ENCODE measurements around the gene KAT14. TPM values are rescaled to one million over a fixed set of nuclear protein-coding genes. Genes with fewer than 3 reads are reported as not detected.

Gene KAT14
- total RNA-seq, 6 experiments from 2014 or later = 5.6 to 13.0 (median 7.9) TPM

DNA sequence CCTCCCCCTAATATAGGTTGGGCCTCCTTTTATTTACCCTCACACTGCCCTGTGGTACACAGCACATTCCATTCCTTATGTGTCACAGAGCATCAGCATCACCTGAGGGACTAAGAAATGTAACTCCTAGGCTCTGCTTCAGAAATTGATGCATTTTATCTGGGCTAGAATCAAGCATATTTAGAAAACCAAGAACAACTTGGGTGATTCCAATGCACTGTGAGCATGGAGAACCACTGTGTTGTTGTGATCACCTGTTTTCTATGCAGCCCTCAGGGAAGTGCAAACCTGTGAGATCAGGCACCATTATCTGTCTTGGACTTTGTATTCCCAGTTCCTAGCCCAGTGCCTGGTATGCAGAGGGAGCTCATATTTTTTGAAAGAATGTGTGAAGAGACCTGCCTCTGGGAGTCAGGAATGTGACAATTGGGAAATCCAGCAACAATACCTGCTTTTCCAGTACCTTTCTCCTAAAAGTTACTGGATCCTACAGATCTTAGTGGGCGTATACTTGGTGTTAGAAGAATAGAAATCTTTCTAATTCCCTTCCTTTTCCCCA is 7.0 kb downstream of the KAT14 start:
- WGBS (ENCODE audit: insufficient coverage, low coverage, low lambda C conversion rate, missing lambda C conversion rate) = 90% methylated on average over 1 of the region's 1 CpG
- peaks cover 0 to 10% (median 1%) of the 10 kb centered on the region in 4 donors for H3K4me1 ChIP-seq
- ATAC-seq (peak in 1 of 4 donors; percentile 57), DNase-seq (no peak)
- peaks cover 0 to 9% (median 0%) of the 10 kb centered on the region in 4 donors for H3K36me3 ChIP-seq
- intact Hi-C loops (cut with DNase I) = no loop called here
- no peaks in the 10 kb centered on the region for H3K9me3 ChIP-seq
- H3K27me3 ChIP-seq = no peaks in the 10 kb centered on the region
- H3K4me3 ChIP-seq = no peak overlapping the region
- no peak for TF ChIP-seq POLR2A (IDR thresholded peaks at IDR 0.05)
- TF ChIP-seq, protein P1, sequence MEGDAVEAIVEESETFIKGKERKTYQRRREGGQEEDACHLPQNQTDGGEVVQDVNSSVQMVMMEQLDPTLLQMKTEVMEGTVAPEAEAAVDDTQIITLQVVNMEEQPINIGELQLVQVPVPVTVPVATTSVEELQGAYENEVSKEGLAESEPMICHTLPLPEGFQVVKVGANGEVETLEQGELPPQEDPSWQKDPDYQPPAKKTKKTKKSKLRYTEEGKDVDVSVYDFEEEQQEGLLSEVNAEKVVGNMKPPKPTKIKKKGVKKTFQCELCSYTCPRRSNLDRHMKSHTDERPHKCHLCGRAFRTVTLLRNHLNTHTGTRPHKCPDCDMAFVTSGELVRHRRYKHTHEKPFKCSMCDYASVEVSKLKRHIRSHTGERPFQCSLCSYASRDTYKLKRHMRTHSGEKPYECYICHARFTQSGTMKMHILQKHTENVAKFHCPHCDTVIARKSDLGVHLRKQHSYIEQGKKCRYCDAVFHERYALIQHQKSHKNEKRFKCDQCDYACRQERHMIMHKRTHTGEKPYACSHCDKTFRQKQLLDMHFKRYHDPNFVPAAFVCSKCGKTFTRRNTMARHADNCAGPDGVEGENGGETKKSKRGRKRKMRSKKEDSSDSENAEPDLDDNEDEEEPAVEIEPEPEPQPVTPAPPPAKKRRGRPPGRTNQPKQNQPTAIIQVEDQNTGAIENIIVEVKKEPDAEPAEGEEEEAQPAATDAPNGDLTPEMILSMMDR (IDR thresholded peaks at IDR 0.05) = no peak
- H3K27ac ChIP-seq = no peak overlapping the region

- no peaks in the 10 kb centered on the region for H3K27me3 ChIP-seq
- ATAC-seq = no peak
- TF ChIP-seq, protein P1 (IDR thresholded peaks at IDR 0.05) = no peak
- no peak for TF ChIP-seq POLR2A (IDR thresholded peaks at IDR 0.05)
- 93% methylated on average over 9 of the region's 9 CpGs for WGBS (ENCODE audit: insufficient coverage, low coverage, low lambda C conversion rate, missing lambda C conversion rate)
- no peak for DNase-seq
- H3K4me1 ChIP-seq = no peaks in the 10 kb centered on the region
- H3K27ac ChIP-seq = no peak overlapping the region
- intact Hi-C loops (cut with DNase I) = no loop called here
- no peak overlapping the region for H3K4me3 ChIP-seq
- no peaks in the 10 kb centered on the region for H3K9me3 ChIP-seq
- H3K36me3 ChIP-seq = peaks cover 0 to 46% (median 6%) of the 10 kb centered on the region in 4 donors
Measured at GRCh38 chr20:18154342-18154741, 16.7 kb downstream of the KAT14 start.

GRCh38 chr20:18156045-18156444 is 18.4 kb downstream of the KAT14 start:
- Histone ChIP-seq H3K4me1 (no peaks in the 10 kb centered on the region), H3K9me3 (no peaks in the 10 kb centered on the region), H3K4me3 (no peak overlapping the region), H3K36me3 (peaks cover 0 to 57% (median 6%) of the 10 kb centered on the region in 4 donors), H3K27ac (no peak overlapping the region), H3K27me3 (no peaks in the 10 kb centered on the region)
- DNase-seq (no peak), ATAC-seq (no peak)
- intact Hi-C loops (cut with DNase I) = no loop called here
- WGBS (ENCODE audit: insufficient coverage, low coverage, low lambda C conversion rate, missing lambda C conversion rate) = 88% methylated on average over 4 of the region's 4 CpGs
- TF ChIP-seq POLR2A (IDR thresholded peaks at IDR 0.05) = no peak
- TF ChIP-seq, protein P1 (IDR thresholded peaks at IDR 0.05) = no peak

- Histone ChIP-seq H3K9me3 (no peaks in the 10 kb centered on the region), H3K4me1 (no peaks in the 10 kb centered on the region), H3K4me3 (no peak overlapping the region), H3K36me3 (peaks cover 0 to 43% (median 10%) of the 10 kb centered on the region in 4 donors), H3K27ac (no peak overlapping the region), H3K27me3 (no peaks in the 10 kb centered on the region)
- TF ChIP-seq, protein P1 (IDR thresholded peaks at IDR 0.05) = no peak
- no peak for TF ChIP-seq POLR2A (IDR thresholded peaks at IDR 0.05)
- 88% methylated on average over 2 of the region's 2 CpGs for WGBS (ENCODE audit: insufficient coverage, low coverage, low lambda C conversion rate, missing lambda C conversion rate)
- DNase-seq = no peak
- no peak for ATAC-seq
- intact Hi-C loops (cut with DNase I) = no loop called here
Measured at GRCh38 chr20:18164356-18164755, 26.7 kb downstream of the KAT14 start.

Measured in right lobe of liver (tissue), 6 donors.